Measurements from ENCODE around the gene FOXG1. TPM values are rescaled to one million over a fixed set of nuclear protein-coding genes. Genes with fewer than 3 reads are reported as not detected.

Gene FOXG1
- total RNA-seq, 1 donor from 2014 or later, result not detected

DNA sequence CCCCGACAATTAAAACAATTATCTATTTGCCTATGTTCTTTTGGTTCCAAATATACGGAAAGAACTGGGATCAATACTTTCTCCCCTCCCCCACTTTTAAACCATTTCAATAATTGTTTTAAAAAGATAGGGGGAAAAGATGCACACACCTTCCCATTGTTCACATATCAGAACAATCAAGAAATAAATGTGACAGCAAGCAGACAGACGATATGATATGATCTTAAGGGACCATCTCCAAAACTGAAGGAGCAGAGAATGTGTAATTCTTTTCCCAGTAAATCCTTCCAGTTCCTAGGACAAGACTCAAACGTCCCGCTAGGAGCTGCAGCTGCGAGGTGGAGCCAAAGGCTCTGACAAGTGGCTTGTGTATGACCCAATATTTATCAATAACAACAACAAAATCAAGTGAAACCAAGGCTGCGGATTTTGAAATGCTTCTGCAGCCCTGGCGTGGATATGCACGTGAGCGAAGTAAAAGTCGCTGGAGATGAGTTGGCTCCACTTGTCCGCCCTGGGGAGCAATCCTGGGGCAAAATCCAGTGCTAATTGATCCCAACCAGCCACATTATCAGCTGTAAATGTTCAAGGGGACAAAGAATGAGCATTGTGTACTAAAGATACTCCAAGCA lies 8.2 kb upstream of the FOXG1 start:
- TF ChIP-seq POLR2A (IDR thresholded peaks at IDR 0.05) (no peak), CTCF (IDR thresholded peaks at IDR 0.05) (no peak), POLR2AphosphoS5 (IDR thresholded peaks at IDR 0.05; ENCODE audit: insufficient read depth in 1 of 2, low read depth in 1 of 2) (no peak)
- intact Hi-C loops (cut with DNase I), result loop anchor here (5.0 kb wide), 1 partner anchor 779 kb away; no protein-coding TSS in a partner anchor
- Histone ChIP-seq H3K27ac (no peak overlapping the region), H3K4me3 (no peak overlapping the region), H3K4me1 (peaks cover 10% of the 10 kb centered on the region), H3K9me3 (no peaks in the 10 kb centered on the region), H3K36me3 (no peaks in the 10 kb centered on the region), H3K27me3 (peaks cover 7% of the 10 kb centered on the region)
- no peak for DNase-seq (ENCODE audit: extremely low spot score in 2 of 2)

GRCh38 chr14:28758885-28759652 lies 7.5 kb upstream of the FOXG1 start:
- Histone ChIP-seq H3K4me3 (no peak overlapping the region), H3K27ac (no peak overlapping the region), H3K4me1 (peaks cover 10% of the 10 kb centered on the region), H3K9me3 (no peaks in the 10 kb centered on the region), H3K36me3 (no peaks in the 10 kb centered on the region), H3K27me3 (peaks cover 7% of the 10 kb centered on the region)
- TF ChIP-seq CTCF (IDR thresholded peaks at IDR 0.05), result no peak
- no peak for TF ChIP-seq POLR2A (IDR thresholded peaks at IDR 0.05)
- no peak for TF ChIP-seq POLR2AphosphoS5 (IDR thresholded peaks at IDR 0.05; ENCODE audit: insufficient read depth in 1 of 2, low read depth in 1 of 2)
- intact Hi-C loops (cut with DNase I), result loop anchor here (5.0 kb wide), 1 partner anchor 778 kb away; no protein-coding TSS in a partner anchor
- no peak for DNase-seq (ENCODE audit: extremely low spot score in 2 of 2)

GRCh38 chr14:28759653-28760313 lies 6.8 kb upstream of the FOXG1 start:
- Histone ChIP-seq H3K27ac (no peak overlapping the region), H3K27me3 (peaks cover 7% of the 10 kb centered on the region), H3K36me3 (no peaks in the 10 kb centered on the region), H3K9me3 (no peaks in the 10 kb centered on the region), H3K4me3 (no peak overlapping the region), H3K4me1 (peaks cover 10% of the 10 kb centered on the region)
- intact Hi-C loops (cut with DNase I), result loop anchor here (5.0 kb wide), 1 partner anchor 778 kb away; no protein-coding TSS in a partner anchor
- TF ChIP-seq POLR2AphosphoS5 (IDR thresholded peaks at IDR 0.05; ENCODE audit: insufficient read depth in 1 of 2, low read depth in 1 of 2), result no peak
- TF ChIP-seq POLR2A (IDR thresholded peaks at IDR 0.05), result no peak
- no peak for TF ChIP-seq CTCF (IDR thresholded peaks at IDR 0.05)
- DNase-seq (ENCODE audit: extremely low spot score in 2 of 2), result no peak

DNA sequence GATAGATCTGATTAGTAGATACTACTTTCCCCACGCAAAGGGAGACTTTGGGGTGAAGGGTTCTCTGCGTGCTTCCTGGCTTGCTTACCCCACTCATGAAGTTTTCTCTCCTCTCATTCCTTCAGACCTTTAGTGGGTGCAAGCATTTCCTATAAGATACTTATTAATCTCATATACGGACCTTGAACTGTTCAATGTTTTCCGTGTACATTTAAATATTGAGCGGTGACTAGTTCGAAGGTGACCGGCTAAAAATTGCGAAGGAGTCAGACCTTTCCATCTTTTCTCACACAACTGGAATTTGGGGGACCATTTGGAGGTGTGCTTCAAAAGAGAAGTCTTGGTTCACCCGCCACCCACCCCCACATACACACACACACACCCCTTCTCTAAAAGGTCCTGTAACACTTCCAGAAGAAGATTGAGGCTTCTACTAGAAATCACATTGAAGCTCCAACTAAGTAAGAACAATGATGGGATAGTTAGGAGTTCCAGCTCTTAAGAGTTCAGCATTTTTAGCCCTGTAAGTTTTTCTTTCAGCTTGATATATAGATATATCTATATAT lies 6.1 kb upstream of the FOXG1 start:
- H3K27me3 ChIP-seq, result peaks cover 7% of the 10 kb centered on the region
- H3K9me3 ChIP-seq, result no peaks in the 10 kb centered on the region
- no peaks in the 10 kb centered on the region for H3K36me3 ChIP-seq
- H3K27ac ChIP-seq, result no peak overlapping the region
- intact Hi-C loops (cut with DNase I), result no loop called here
- no peak for TF ChIP-seq POLR2A (IDR thresholded peaks at IDR 0.05)
- TF ChIP-seq CTCF (IDR thresholded peaks at IDR 0.05), result no peak
- TF ChIP-seq POLR2AphosphoS5 (IDR thresholded peaks at IDR 0.05; ENCODE audit: insufficient read depth in 1 of 2, low read depth in 1 of 2), result no peak
- H3K4me3 ChIP-seq, result no peak overlapping the region
- H3K4me1 ChIP-seq, result peaks cover 11% of the 10 kb centered on the region
- DNase-seq (ENCODE audit: extremely low spot score in 2 of 2), result no peak

Data from vagina (tissue), 2 donors.